ENCODE results near the gene COPG1.
"Not testable (repeated sequence)": the region's sequence is repeated elsewhere in the genome, so short reads cannot be mapped to it uniquely, and the experiment has no call there.

Gene COPG1, protein sequence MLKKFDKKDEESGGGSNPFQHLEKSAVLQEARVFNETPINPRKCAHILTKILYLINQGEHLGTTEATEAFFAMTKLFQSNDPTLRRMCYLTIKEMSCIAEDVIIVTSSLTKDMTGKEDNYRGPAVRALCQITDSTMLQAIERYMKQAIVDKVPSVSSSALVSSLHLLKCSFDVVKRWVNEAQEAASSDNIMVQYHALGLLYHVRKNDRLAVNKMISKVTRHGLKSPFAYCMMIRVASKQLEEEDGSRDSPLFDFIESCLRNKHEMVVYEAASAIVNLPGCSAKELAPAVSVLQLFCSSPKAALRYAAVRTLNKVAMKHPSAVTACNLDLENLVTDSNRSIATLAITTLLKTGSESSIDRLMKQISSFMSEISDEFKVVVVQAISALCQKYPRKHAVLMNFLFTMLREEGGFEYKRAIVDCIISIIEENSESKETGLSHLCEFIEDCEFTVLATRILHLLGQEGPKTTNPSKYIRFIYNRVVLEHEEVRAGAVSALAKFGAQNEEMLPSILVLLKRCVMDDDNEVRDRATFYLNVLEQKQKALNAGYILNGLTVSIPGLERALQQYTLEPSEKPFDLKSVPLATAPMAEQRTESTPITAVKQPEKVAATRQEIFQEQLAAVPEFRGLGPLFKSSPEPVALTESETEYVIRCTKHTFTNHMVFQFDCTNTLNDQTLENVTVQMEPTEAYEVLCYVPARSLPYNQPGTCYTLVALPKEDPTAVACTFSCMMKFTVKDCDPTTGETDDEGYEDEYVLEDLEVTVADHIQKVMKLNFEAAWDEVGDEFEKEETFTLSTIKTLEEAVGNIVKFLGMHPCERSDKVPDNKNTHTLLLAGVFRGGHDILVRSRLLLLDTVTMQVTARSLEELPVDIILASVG

GRCh38 chr3:129249284-129250065, at the start of gene COPG1:
Gene COPG1 (plus strand): TSS chr3:129249606. CDS start chr3:129249710, 104 bp downstream.
- DNase-seq (ENCODE audit: extremely low spot score, insufficient read length, low read depth) = peak; percentile 94
- FAIRE-seq = peak; percentile 88

GRCh38 chr3:129204473-129204872, 44.9 kb upstream of the COPG1 start:
- no peak for FAIRE-seq
- no peak for DNase-seq (ENCODE audit: extremely low spot score, insufficient read length, low read depth)

GRCh38 chr3:129205109-129205832, 44.1 kb upstream of the COPG1 start:
- FAIRE-seq (no peak), DNase-seq (ENCODE audit: extremely low spot score, insufficient read length, low read depth) (no peak)

DNA sequence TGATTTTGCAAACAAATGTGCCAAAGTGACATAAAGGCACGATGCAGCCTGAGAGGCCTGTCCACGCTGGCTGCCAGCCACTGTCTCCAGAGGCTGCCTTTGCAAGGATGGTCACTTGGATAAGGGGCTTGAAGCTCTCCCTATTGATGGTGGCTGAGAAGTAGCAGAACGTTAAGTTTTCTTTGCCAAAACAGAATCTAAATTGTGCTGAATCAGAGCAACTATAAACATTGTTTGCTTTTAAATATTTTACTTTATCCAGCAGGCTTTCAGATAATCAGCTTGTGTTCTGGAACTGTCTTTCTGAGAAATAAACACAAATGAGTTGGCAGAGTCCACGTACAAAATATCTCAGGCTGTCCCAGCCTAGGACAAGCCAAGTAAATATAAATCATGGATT, 41.9 kb upstream of the COPG1 start:
- no peak for DNase-seq (ENCODE audit: extremely low spot score, insufficient read length, low read depth)
- FAIRE-seq = no peak

GRCh38 chr3:129211345-129211744, 38.1 kb upstream of the COPG1 start:
- FAIRE-seq (no peak), DNase-seq (ENCODE audit: extremely low spot score, insufficient read length, low read depth) (no peak)

DNA sequence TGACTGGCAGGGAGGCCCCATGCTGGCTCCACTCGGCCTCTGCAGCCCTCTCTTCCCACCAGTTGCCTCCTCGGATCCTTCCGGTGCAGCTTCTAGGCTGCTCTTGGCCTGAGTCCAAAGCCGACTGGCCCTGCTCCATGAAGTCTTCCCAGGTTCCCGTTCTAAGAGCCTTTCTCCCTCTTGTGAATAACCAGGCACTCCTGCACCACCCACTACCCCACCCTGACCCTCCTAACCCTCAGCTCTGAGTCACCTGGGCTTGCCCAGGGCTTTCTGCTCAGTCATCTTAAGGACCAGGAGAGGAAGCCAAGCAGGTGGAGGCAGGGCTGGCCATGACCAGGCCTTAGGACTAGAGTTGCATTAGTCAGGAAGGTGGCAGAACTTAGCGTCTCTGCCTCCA, 37.6 kb upstream of the COPG1 start:
- DNase-seq (ENCODE audit: extremely low spot score, insufficient read length, low read depth) = no peak
- FAIRE-seq = no peak

DNA sequence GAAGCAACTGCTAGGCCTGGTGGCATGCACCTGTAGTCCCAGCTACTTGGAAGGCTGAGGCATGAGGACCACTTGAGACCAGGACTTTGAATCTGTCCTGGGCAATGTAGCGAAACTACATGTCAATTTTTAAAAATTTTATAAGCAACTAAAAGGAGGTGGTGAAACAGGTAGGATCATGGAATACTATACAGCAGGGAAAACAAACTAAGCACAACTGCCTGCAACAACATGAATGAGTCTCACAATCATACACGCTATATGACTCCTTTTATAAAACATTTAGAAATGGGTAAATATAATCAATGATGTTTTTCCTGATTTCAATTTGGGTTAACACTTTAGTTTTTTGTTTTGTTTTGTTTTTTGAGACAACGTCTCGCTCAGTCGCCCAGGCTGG, 36.2 kb upstream of the COPG1 start:
- FAIRE-seq = no peak
- DNase-seq (ENCODE audit: extremely low spot score, insufficient read length, low read depth) = no peak

- FAIRE-seq = no peak
Measured at GRCh38 chr3:129218742-129219141, 30.7 kb upstream of the COPG1 start.

GRCh38 chr3:129224387-129224786, 25.0 kb upstream of the COPG1 start:
- DNase-seq (ENCODE audit: extremely low spot score, insufficient read length, low read depth); FAIRE-seq: not testable (repeated sequence)

More at GRCh38 chr3:129218742-129219141, 30.7 kb upstream of the COPG1 start:
- no peak for DNase-seq (ENCODE audit: extremely low spot score, insufficient read length, low read depth)

GRCh38 chr3:129224984-129225393, 24.4 kb upstream of the COPG1 start:
- no peak for DNase-seq (ENCODE audit: extremely low spot score, insufficient read length, low read depth)
- FAIRE-seq = no peak

GRCh38 chr3:129226374-129226773, 23.0 kb upstream of the COPG1 start:
- no peak for FAIRE-seq
- DNase-seq (ENCODE audit: extremely low spot score, insufficient read length, low read depth) = no peak

- FAIRE-seq (no peak), DNase-seq (ENCODE audit: extremely low spot score, insufficient read length, low read depth) (no peak)
Measured at GRCh38 chr3:129228891-129229585, 20.4 kb upstream of the COPG1 start.

- no peak for DNase-seq (ENCODE audit: extremely low spot score, insufficient read length, low read depth)
- no peak for FAIRE-seq
Measured at GRCh38 chr3:129230311-129231019, 18.9 kb upstream of the COPG1 start.

DNA sequence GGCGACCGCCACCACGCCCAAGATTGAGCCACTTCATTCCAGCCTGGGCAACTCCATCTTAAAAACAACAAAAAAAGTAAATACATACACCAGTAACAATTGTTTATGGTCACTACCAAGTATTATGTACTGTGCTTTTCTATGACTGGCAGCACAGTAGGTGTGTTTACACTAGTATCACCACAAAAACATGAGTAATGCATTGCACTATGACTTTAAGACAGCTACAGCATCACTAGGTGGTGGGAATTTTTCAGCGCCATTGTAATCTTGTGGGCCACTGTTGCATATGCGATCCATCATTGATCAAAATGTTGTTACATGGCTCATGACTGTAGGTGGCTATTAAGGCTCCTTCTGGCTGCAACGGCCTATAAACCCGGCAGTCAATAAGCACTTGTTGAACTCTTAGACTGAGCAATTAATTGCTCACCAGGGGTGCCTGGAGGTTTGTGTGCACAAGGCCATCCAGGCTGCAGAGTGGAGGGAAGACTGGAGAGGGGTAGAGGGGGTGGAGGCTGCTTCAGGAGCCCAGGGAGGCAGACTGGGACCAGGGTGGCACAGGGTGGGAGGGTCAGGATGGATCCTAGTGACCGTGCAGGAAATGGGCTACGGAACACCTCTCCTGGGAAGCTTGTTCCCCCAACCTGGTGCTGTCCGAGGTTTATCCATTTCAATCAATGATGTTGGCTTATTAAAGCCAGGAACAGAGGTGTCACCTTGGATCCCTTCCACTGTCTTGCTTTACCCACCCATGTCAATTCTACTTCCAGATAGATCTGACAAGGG, 17.9 kb upstream of the COPG1 start:
- no peak for FAIRE-seq
- DNase-seq (ENCODE audit: extremely low spot score, insufficient read length, low read depth) = no peak

DNA sequence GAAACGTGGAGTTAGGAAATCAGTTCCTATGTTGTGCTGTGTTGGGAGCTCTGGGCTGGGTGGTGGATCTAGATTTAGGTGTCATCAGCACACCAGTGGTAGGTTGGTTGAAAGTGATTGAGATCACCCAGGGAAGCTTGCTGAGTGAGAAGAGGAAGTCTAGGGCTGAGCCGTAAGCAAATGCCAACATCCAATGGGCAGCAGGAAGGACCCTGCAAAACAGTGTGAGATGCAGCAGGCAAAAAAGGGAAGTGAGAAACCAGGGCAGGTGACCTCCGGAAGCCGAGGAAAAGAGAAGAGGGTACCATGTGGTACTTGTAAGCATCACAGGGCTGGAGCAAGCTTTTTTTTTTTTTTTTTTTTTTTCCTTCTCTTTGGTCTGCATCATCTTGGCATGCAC, 15.9 kb upstream of the COPG1 start:
- peak; percentile 85 for FAIRE-seq
- DNase-seq (ENCODE audit: extremely low spot score, insufficient read length, low read depth) = peak; percentile 61

- FAIRE-seq = no peak
Measured at GRCh38 chr3:129234441-129234840, 15.0 kb upstream of the COPG1 start.

GRCh38 chr3:129235344-129235917, 14.0 kb upstream of the COPG1 start:
- no peak for DNase-seq (ENCODE audit: extremely low spot score, insufficient read length, low read depth)
- no peak for FAIRE-seq

More at GRCh38 chr3:129234441-129234840, 15.0 kb upstream of the COPG1 start:
- DNase-seq (ENCODE audit: extremely low spot score, insufficient read length, low read depth) = no peak

All from GM18507 (cell line).